Stimulated activated CD8-positive, alpha-beta memory T cell treated with anti-CD3 and anti-CD28 coated beads, Interleukin-15, amount 100 ng/mL, for 4 hours (primary cell): ENCODE results near the gene SFPQ.
"Not testable (repeated sequence)": the region's sequence is repeated elsewhere in the genome, so short reads cannot be mapped to it uniquely, and the experiment has no call there.

Source experiments
- DNase-seq, 2 donors: peaks; one replicate each; pipeline ENCODE4 v3.0.0-alpha.2; 2020; ENCODE audit warnings: low read depth in 2 of 2

Gene SFPQ, protein sequence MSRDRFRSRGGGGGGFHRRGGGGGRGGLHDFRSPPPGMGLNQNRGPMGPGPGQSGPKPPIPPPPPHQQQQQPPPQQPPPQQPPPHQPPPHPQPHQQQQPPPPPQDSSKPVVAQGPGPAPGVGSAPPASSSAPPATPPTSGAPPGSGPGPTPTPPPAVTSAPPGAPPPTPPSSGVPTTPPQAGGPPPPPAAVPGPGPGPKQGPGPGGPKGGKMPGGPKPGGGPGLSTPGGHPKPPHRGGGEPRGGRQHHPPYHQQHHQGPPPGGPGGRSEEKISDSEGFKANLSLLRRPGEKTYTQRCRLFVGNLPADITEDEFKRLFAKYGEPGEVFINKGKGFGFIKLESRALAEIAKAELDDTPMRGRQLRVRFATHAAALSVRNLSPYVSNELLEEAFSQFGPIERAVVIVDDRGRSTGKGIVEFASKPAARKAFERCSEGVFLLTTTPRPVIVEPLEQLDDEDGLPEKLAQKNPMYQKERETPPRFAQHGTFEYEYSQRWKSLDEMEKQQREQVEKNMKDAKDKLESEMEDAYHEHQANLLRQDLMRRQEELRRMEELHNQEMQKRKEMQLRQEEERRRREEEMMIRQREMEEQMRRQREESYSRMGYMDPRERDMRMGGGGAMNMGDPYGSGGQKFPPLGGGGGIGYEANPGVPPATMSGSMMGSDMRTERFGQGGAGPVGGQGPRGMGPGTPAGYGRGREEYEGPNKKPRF

DNA sequence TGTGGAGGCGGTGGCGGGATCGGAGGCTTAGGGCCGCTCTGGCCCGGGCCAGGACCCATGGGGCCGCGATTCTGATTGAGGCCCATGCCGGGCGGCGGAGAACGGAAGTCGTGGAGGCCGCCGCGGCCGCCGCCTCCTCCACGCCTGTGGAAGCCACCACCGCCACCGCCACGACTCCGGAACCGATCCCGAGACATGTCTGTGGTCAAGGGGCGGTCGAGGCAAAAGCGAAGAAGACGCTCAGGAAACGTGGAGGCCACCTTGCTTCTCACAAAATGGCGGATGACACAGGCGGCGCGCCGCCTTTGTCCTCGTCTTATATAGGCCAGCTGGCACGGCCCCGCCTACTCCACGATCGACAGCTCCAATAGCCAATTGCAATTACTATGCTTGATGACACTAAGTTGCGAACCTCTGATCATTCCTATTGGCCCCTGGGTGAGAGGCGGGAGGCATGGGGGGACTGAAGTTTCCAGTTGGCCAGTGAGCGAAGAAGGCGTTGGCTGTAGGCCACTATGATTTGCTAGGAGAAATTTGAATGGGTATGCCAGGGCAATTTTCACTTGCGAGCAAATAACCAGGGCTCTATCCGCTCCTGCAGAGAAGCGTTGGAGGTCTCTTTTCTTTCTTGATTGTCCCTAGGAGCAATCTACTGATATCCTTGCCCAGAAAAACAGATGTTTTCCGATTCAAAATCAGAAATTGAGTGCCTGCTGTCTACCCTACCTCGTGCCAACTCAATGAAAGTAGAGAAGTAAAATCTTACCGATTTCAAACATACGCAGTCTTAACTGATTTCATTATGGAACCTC lies at the start of gene SFPQ:
Gene SFPQ, minus strand, starts transcription at position 293 of the 812 bp plus-strand sequence. Its CDS starts 96 bp downstream, at position 197.
- DNase-seq, result peak; percentile 92 to 94

DNA sequence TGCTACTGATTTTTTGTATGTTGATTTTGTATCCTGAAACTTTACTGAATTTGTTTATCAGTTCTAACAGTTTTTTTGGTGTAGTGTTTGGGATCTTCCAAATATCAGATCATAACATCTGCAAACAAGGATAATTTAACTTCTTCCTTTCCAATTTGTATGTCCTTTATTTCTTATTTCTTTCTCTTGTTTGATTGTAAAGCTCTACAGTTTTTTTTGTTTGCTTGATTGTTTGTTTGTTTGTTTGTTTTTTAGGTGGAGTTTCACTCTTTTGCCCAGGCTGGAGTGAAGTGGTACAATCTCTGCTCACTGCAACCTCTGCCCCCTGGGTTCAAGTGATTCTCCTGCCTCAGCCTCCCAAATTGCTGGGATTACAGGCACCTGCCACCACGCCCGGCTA lies 43.8 kb upstream of the SFPQ start:
- not testable (repeated sequence) for DNase-seq

DNA sequence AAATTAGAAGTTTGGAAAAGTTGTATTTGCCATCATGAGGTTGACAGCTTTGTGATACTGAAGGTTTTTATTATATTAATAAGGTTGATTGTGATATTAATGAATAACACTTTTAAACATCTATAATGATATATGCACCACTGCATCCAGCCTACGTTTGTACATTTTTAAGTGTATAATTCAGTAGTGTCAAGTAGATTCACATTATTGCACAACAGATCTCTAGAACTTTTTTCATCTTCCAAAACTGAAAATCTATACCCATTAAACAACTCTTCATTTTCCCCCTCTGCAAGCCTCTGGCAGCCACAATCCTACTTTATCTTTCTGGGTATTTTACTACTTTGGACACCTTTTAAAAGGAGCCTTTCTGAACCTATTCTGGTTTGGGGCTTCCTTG lies 38.3 kb upstream of the SFPQ start:
- DNase-seq, result no peak

DNA sequence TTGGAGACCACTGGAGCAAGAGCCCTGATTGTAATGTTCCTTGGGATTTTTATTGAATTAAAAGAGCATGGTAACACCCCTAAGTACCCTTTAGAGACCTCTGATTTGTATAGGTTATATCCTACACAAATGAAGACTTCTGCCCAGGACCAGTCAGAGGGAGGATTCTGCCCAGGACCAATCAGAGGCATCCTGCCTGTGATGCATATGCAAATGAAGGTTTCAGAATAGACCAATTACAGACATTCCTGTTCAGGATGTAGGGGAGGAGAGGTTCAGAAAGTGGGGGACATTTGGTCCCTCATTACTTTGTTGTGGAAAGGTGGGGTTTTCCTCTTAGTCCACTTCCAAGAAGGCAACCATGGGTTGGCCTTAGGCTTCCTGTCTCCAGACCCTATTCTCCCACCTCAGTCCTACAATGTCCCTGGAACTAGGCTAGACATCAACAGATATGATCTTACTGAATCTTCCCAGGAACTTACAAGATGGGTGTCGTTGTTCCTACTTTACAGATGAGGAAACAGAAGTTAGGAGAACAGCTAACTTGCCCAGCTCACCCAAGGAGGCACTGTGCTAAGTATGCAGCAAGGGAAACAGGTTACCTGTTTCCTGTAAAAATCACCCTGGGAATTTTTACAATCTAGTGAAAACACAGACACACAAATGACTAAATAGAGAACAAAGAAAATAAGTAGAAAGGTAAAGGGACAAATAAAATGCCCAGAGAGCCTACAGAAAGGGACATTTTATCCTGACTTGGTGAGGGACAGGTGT lies 36.8 kb upstream of the SFPQ start:
- DNase-seq, result no peak

DNA sequence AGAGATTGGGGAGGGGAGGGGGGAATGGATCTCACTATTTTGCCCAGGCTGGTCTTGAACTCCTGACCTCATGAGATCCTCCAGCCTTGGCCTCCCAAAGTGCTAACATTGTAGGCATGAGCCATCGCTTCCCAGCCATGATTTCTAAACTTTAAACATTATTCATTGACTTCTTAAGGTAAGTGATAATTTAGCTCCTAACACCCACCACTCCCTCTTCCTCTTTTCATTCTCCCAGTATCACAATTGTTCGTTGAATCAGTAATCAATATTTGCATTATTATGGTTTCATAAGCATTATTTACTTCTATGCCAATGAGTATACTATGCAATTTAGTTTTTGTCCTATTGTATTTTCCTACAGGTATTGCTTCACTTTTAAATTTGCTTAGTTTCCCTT lies 33.6 kb upstream of the SFPQ start:
- no peak for DNase-seq

DNA sequence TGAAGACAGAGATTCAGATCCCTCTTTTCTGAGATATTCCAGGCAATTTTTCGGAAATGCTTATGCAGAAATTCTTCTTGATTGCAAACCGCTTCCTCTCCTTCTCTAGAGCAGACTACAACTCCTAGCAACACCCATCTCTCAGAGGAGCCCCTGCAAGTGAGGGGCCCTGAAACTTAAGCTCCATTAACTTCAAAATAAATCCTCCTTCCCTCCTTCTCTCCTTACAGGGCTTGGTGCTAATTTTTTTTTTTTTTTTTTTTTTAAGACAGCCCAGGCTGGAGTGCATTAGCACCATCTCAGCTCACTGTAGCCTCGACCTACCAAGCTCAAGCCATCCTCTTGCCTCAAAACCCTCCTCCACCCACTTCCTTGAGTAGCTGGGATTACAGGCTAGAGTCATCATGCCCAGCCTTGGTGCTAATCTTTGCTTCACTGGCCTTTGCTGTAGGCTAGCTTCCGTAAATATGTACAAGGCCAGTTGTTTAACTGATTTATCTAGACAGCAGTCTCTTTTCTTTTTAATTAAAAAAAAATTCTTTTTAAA lies 30.2 kb upstream of the SFPQ start:
- DNase-seq, result no peak

DNA sequence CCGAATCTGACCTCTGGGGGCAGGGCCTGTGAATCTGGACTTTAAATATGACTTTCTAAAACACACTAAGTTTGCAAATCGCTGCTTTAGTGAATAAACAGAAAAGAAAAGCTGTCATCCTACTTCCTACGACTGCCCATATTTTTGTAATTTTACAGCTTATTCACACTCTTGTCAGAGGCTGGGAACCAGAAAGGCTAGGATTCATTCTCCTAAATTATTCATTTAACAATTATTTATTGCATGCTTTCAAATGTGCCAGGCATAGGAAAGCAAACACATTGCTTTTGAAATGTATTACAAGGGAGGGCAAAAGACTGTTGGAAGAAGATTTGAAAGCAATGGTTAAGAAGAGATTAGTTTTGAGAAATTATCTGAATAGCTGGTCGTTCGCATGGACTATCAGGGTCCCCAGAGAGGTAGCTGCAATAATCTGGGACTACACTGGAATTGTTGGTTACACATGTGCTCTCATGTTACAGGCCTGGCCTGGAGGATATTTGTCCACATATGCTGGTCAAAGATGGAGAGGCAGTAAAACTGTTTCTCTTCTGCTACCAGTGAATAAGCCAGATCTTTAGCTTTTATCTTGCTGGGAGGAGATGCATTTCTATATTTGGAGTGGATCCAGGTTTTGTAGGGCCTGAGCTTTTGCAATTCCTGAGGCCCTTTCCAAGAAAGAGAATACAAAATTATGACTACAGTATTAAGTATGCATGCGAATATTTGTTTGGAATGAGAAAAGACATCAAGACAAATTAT lies 29.6 kb upstream of the SFPQ start:
- no peak for DNase-seq

DNA sequence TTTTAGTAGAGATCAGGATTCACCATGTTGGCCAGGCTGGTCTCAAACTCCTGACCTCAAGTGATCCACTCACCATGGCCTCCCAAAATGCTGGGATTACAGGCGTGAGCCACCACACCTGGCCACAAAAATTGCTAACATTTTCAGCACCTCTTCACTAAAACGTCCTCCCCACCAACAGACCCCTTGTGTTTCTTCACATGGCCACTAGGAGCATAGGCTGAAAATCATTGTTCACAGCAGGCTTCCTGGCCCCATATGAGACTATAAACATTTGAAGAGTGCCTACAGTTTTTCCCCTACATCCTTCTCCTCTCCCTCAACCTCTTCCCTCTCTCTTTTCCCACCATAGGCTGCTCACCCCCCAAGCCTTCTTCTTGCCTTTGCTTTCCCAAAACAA lies 28.0 kb upstream of the SFPQ start:
- peak in 1 of 2 donors; percentile 1 for DNase-seq

DNA sequence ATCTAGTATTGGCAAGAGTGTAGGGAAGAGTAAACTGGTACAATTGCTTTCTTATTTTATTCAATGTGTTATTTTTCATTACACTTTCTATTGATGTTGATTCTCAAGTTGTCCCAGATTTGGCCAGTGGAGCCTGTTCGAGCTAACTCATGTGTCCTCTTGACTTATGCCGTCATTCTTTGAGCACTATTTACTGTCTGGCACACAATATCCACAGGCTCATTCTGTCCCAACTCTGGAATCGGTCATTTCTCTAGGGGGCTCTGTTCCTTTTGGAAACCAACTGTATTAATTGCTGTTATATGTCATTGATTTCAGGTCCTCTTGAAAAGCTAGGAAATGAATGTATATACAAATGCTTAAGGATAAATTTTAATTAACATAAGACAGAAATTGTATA lies 22.4 kb upstream of the SFPQ start:
- no peak for DNase-seq

DNA sequence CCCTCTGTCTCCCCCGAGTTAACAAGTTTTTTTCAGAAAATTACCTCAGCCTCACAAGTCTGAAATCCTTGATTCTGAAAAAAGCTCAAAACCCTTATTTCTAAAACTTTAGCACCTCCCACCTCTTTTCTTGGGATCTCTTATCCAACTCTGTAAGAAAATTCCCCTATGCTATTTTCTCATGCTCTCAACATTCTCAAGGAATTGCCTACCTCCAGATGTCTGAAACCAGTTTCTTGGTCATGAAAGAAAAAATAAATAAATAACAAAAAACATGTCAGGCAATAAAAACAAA lies 18.1 kb upstream of the SFPQ start:
- DNase-seq, result no peak

DNA sequence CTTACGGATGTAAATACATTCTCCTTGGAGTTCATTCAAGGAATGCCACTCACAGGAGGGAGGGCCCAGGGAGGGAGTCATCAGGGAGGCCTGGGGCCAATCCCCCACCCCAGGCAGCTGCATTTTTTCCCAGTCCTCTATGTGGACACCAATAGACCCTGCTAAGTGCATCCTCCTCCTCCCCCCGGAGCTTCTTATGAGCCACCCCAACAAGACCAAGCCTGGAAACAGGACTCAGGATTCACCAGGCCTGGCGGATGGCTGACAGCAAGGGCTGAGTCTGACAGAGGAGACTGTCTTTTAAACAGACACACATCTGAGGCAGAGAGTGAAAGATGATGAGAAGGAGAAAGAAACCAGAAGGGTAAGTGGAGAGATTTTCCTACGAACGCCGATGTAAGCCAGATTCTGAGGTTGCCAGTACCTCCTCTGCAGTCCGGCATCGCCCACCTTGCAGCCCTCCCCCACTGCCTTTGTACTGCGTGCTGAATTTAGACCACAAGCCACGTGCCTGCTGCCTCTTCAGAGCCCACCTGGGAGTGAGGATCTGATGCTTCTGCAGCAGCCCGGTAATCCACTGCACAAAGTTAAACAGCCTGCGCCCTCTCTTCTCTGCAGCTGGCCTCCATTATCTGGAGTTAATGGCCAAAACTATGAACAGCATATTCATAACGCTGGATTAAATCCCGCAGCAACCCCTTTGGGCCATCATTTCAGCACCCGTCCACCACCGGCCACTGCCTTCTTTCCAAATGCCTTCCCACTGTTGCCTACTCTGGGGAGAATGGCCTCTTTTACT lies 17.6 kb upstream of the SFPQ start:
- no peak for DNase-seq

DNA sequence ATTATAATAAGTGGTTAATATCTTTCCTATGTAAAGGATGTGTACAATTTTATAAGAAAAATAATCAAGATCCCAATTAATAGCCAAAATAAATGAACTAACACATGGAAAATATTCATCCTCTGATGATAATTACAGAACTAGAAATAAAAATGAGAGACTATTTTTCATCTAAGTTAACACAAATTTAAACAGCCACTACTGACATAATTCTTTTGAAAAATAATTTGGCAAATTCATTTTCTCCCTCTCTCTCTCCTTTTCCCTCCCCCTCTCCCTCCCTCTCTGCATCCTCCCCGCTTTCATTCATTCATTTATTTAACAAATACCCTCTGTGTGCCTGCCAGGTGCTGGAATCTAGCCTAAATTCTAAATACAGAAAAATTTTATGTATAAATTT lies 10.3 kb upstream of the SFPQ start:
- DNase-seq, result no peak

DNA sequence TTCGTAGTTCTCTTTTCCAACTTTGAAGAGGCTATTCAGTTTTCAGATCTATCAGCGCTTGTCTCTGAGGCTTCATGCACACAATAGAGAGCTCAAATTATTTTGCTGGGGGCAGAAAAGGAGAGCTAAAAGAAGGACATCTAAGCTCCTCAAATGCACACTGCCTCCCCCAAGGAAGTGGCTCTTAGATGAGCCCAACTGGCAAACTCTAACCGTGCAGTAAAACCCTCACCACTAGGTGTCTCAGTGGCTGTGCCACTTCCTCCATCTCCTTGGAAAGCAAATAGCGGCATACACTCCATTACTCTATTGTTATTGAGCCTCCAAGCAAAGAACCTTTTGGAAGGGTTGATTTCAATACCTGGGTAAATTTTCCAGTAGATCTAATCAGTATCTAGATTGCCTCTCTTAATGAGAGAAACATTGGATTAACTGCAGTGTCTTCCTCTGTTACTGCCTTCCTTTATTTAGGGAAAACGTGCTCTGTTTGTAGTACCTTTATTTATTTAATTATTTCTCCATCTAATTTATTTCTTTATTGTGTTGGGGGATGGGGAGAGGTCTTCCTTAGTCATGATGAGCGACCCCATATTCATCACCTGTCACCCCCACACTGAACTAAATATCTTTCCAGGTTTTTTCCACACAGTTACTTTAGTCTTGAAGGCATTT lies 9.2 kb upstream of the SFPQ start:
- DNase-seq, result peak; percentile 25 to 56

DNA sequence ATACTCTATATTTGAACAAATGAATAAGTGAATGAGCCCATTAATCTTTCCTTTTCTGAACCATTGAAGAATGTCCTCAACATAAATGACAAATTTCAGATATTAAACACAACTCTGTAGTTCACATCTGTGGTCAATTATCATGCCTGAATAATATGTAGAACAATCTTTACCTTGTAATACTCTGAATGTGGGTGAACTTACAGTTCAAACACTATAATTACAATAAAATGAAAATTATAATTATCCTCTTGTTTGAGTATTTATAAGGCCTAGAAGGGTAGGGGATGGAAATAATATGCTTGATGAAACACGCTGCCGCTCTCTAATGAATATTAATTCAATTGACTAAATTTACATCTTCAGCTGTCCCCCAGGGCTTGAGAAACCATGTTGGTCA lies 8.7 kb upstream of the SFPQ start:
- no peak for DNase-seq

DNA sequence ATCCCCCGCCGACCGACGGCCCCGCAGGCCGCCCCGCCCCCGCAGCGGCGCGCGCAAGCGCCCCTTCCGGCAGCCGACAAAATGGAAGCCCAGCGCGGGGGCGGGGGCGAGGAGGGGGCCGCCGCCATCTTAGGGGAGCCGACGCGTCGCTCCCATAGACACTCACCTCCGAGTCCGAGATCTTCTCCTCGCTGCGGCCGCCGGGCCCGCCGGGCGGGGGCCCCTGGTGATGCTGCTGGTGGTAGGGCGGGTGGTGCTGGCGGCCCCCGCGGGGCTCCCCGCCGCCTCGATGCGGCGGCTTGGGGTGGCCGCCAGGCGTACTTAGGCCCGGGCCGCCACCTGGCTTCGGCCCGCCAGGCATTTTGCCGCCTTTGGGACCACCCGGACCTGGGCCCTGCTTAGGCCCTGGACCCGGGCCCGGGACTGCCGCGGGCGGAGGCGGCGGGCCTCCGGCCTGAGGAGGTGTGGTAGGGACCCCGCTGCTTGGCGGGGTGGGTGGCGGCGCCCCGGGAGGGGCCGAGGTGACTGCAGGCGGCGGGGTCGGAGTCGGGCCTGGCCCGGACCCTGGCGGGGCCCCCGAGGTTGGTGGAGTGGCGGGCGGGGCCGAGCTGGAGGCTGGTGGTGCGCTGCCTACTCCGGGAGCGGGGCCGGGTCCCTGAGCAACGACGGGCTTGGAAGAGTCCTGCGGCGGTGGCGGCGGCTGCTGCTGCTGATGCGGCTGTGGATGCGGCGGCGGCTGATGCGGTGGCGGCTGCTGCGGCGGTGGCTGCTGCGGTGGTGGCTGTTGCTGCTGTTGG lies 691 bp downstream of the SFPQ start:
- DNase-seq, result peak; percentile 76 to 78

DNA sequence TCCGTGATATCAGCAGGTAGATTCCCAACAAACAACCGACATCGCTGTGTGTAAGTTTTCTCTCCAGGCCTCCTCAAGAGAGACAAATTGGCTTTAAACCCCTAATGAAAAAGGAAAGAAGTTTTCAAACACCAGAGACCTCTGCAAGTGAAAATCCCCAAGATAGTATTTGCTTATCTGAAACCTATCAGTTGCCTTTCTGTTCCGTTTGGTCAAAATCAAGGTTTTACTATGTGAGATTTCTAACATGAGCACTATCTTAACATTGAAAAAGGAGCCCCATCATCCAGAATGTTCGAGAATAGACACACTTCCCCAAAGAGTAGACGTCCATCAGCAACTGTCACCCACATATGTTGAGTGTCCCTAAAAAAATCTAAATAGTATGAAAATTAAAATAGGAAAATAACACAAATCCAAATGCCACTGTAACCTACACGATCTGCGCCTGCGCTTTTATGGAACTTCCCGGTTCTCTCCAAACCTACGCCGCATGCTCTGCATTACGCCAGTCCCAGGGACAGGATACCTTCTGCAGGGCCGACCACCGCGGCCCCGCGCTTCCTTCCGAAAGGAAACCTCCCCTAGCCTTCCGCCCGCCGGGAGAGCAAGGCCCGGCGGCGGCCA lies 1.4 kb downstream of the SFPQ start:
- no peak for DNase-seq

DNA sequence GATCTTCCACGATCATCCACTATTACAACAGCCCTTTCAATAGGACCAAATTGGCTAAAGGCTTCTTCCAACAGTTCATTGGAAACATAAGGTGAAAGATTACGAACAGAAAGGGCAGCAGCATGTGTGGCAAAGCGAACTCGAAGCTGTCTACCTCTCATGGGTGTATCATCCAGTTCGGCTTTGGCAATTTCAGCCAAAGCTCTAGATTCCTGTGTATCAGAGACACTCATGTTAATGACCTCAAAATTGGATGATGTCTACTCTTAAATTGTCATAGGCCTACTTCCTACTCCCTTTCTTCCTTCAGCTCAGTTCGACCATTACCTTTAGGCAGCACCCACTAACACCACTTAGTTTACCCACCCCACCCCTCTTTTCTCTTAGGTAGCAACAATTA lies 2.2 kb downstream of the SFPQ start:
- DNase-seq, result no peak
